ENCODE data around the gene ABTB2. TPM values are rescaled to one million over a fixed set of nuclear protein-coding genes. Genes with fewer than 3 reads are reported as not detected.

Gene ABTB2
- polyA plus RNA-seq, 1 donor (not counting 4 experiments of a cell fraction or from before 2014, with no cell fraction given), result 1.0 TPM

DNA sequence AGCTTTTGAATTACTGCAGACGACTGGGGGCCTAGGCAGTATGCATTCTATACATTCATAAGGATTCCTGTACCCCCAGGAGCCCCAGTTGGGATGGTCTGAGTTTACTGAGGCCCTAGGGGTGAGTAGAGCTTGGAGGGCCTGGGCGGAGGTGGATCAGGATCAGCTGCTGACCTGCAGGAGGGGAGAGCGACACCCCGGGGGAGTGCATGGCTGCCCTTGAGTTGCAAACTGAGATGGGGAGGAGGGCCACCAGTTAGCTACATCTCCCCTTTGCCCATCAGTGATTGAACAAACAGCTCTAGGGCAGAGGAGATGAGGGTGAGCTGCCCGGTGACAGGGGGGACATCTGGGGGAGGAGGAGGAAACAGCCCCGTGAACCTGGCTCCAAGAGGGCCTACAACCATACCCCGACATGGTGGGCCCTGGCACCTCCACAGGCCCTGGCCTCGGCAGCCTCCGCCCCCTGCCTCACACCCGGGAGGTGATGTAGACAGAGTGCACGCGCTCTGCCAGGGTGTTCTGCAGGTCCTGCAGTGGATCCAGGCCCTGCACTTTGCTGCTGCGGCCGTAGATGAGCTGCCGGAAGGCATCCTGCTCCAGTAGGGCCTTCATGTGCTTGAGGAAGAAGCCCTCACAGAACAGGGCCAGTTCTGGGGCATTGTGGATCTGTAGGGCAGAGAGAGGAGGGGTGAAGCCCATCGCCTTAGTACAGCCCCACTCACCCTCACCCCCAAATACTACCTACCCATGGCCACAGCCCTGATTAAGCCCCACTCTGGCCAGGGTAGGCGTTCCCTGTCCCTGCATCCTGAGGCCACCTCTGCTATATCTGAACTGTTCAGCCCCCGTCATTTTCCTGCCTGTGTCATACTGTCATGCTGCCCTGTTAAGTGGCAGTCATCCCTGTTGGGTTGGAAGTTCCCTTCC lies 205.6 kb downstream of the ABTB2 start:
- Histone ChIP-seq H3K4me2 (ENCODE audit: control insufficient read depth, extremely low read depth, insufficient read depth, low read depth, low read length) (no peak overlapping the region), H4K20me1 (ENCODE audit: control insufficient read depth, extremely low read depth, insufficient read depth, low read length) (no peaks in the 10 kb centered on the region), H3K27ac (ENCODE audit: control insufficient read depth, insufficient read depth, low read length) (no peak overlapping the region), H3K9ac (ENCODE audit: control insufficient read depth, extremely low read depth, insufficient read depth, low read length) (no peak overlapping the region), H3K79me2 (ENCODE audit: control insufficient read depth, insufficient read depth, low read length) (no peaks in the 10 kb centered on the region), H3K4me1 (ENCODE audit: control insufficient read depth, extremely low read depth, insufficient read depth, low read length) (no peaks in the 10 kb centered on the region), H3K9me3 (ENCODE audit: control insufficient read depth, low read depth, low read length) (no peaks in the 10 kb centered on the region), H2AFZ (ENCODE audit: control insufficient read depth, low read length) (no peak overlapping the region), H3K4me3 (ENCODE audit: control insufficient read depth in 2 of 3, extremely low read depth in 1 of 3, insufficient read depth in 2 of 3, low read depth in 1 of 3, low read length in 3 of 3) (no peak overlapping the region), H3K27me3 (ENCODE audit: control insufficient read depth, extremely low read depth, insufficient read depth, low read length) (no peaks in the 10 kb centered on the region), H3K36me3 (ENCODE audit: control insufficient read depth in 2 of 2, extremely low read depth in 1 of 2, insufficient read depth in 2 of 2, low read length in 2 of 2) (peaks cover 33 to 34% of the 10 kb centered on the region in 2 experiments), H3K9me1 (ENCODE audit: control insufficient read depth, extremely low read depth, insufficient read depth, low read length) (no peaks in the 10 kb centered on the region)
- dilution Hi-C loops (cut with MboI; ENCODE audit: extremely low pct_ligation_motif_present, low sequenced_read_pairs), result no loop called here
- FAIRE-seq (no peak), DNase-seq (ENCODE audit: low read depth, low spot score) (no peak)
- TF ChIP-seq EZH2 (IDR thresholded peaks at IDR 0.05; ENCODE audit: low read length), result no peak
- TF ChIP-seq, protein P1, sequence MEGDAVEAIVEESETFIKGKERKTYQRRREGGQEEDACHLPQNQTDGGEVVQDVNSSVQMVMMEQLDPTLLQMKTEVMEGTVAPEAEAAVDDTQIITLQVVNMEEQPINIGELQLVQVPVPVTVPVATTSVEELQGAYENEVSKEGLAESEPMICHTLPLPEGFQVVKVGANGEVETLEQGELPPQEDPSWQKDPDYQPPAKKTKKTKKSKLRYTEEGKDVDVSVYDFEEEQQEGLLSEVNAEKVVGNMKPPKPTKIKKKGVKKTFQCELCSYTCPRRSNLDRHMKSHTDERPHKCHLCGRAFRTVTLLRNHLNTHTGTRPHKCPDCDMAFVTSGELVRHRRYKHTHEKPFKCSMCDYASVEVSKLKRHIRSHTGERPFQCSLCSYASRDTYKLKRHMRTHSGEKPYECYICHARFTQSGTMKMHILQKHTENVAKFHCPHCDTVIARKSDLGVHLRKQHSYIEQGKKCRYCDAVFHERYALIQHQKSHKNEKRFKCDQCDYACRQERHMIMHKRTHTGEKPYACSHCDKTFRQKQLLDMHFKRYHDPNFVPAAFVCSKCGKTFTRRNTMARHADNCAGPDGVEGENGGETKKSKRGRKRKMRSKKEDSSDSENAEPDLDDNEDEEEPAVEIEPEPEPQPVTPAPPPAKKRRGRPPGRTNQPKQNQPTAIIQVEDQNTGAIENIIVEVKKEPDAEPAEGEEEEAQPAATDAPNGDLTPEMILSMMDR (optimal IDR thresholded peaks at IDR 0.05 in 1 of 3, IDR thresholded peaks at IDR 0.05 in 1 of 3, conservative IDR thresholded peaks at IDR 0.05 in 1 of 3; ENCODE audit: extremely low read depth in 1 of 3, insufficient read depth in 2 of 3, low read length in 3 of 3), result no peak

DNA sequence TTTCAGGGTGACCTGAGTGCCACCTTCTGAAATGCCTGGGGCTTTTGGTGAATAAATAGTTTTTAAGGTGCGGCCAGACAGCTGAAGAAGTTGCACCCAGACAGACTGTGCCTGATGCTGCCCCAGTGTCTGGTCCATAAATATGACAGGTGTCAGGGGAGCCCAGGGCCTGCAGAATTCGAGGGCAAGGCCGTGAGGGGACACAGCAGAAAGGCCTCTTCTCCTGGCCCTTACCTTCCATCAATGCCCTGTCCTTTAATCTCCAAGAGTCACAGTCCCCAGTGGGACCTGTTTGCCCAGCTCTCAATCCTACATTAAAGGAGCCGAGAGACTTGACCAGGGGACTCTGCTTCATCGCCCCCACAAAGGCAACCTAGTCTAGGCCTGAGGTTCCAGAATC lies 206.6 kb downstream of the ABTB2 start:
- Histone ChIP-seq H3K27ac (ENCODE audit: control insufficient read depth, insufficient read depth, low read length) (no peak overlapping the region), H3K36me3 (ENCODE audit: control insufficient read depth in 2 of 2, extremely low read depth in 1 of 2, insufficient read depth in 2 of 2, low read length in 2 of 2) (peaks cover 42% of the 10 kb centered on the region in 2 experiments), H3K9ac (ENCODE audit: control insufficient read depth, extremely low read depth, insufficient read depth, low read length) (no peak overlapping the region), H3K9me3 (ENCODE audit: control insufficient read depth, low read depth, low read length) (no peaks in the 10 kb centered on the region), H3K27me3 (ENCODE audit: control insufficient read depth, extremely low read depth, insufficient read depth, low read length) (no peaks in the 10 kb centered on the region), H2AFZ (ENCODE audit: control insufficient read depth, low read length) (no peak overlapping the region), H4K20me1 (ENCODE audit: control insufficient read depth, extremely low read depth, insufficient read depth, low read length) (no peaks in the 10 kb centered on the region), H3K4me3 (ENCODE audit: control insufficient read depth in 2 of 3, extremely low read depth in 1 of 3, insufficient read depth in 2 of 3, low read depth in 1 of 3, low read length in 3 of 3) (no peak overlapping the region), H3K79me2 (ENCODE audit: control insufficient read depth, insufficient read depth, low read length) (no peaks in the 10 kb centered on the region), H3K4me1 (ENCODE audit: control insufficient read depth, extremely low read depth, insufficient read depth, low read length) (no peaks in the 10 kb centered on the region), H3K4me2 (ENCODE audit: control insufficient read depth, extremely low read depth, insufficient read depth, low read depth, low read length) (no peak overlapping the region), H3K9me1 (ENCODE audit: control insufficient read depth, extremely low read depth, insufficient read depth, low read length) (no peaks in the 10 kb centered on the region)
- dilution Hi-C loops (cut with MboI; ENCODE audit: extremely low pct_ligation_motif_present, low sequenced_read_pairs), result no loop called here
- FAIRE-seq (no peak), DNase-seq (ENCODE audit: low read depth, low spot score) (no peak)
- no peak for TF ChIP-seq EZH2 (IDR thresholded peaks at IDR 0.05; ENCODE audit: low read length)
- TF ChIP-seq, protein P1 (optimal IDR thresholded peaks at IDR 0.05 in 1 of 3, IDR thresholded peaks at IDR 0.05 in 1 of 3, conservative IDR thresholded peaks at IDR 0.05 in 1 of 3; ENCODE audit: extremely low read depth in 1 of 3, insufficient read depth in 2 of 3, low read length in 3 of 3), result no peak

Measured in keratinocyte (primary cell).